Testis (tissue), 3 donors: ENCODE results near the gene SYT12. TPM values are rescaled to one million over a fixed set of nuclear protein-coding genes. Genes with fewer than 3 reads are reported as not detected.

ENCODE experiments used
- DNase-seq: peaks from one replicate; pipeline ENCODE4 v3.0.0-alpha.2; 2019
- H3K27ac ChIP-seq, 2 donors: fragments of 200-600 bp; sonication (generic); one replicate each; pipeline ENCODE4 v1.5.1; 2019
- H3K27me3 ChIP-seq: fragments of 200-600 bp; sonication (generic); one replicate; pipeline ENCODE4 v1.5.1; 2019
- H3K36me3 ChIP-seq: fragments of 200-600 bp; sonication (generic); one replicate; pipeline ENCODE4 v1.5.1; 2017; ENCODE audit warnings: low read depth; ENCODE audit errors: missing control alignments
- H3K4me1 ChIP-seq: fragments of 200-600 bp; sonication (generic); one replicate; pipeline ENCODE4 v1.5.1; 2019
- H3K4me3 ChIP-seq, 2 donors: fragments of 200-600 bp; sonication (generic); one replicate each; pipeline ENCODE4 v1.5.1; 2017 to 2019
- H3K9me3 ChIP-seq: fragments of 200-600 bp; sonication (generic); one replicate; pipeline ENCODE4 v1.5.1; 2017
- POLR2A ChIP-seq: fragments of 450-650 bp; IDR thresholded peaks from one replicate; pipeline ENCODE4 v1.6.1; 2017; ENCODE audit warnings: antibody characterized with exemption, mild to moderate bottlenecking, moderate library complexity
- WGBS, 2 donors: methylation state at CpG; one replicate each; pipeline ENCODE4 v1.1.5; 2018; 5-methylcytosine and 5-hydroxymethylcytosine counted together
- intact Hi-C: fragments of 100-400 bp; cut with DNase I; formaldehyde crosslinking; loops from one replicate; pipeline ENCODE4 v1.15.1; 2023; ENCODE audit warnings: low total_unique reads
- polyA plus RNA-seq: library from polyadenylated mRNA; stranded (reverse); fragments of 350-450 nt; fragmentation: Illumina TruSeq; extraction: RNeasy Lipid Tissue Mini Kit (QIAGEN cat#74804); gene quantifications from one replicate; pipeline ENCODE4 v1.2.3, GENCODE V29; 2014; ENCODE audit warnings: low read depth, low replicate concordance; ENCODE audit not compliant: insufficient read depth
- total RNA-seq, 2 donors: library from RNA; depleted of rRNA; stranded (reverse); fragments of >200 nt; gene quantifications; one replicate each; pipeline ENCODE4 v1.2.3, GENCODE V29; 2016
- TF ChIP-seq, protein P1 (sequence below), 3 experiments: fragments of 450-650 bp in 2 of 3; fragments of 200-600 bp in 1 of 3; sonication (generic) in 1 of 3; IDR thresholded peaks; one replicate each; pipeline ENCODE4 v1.5.1; 2016 to 2019; ENCODE audit warnings: antibody characterized with exemption in 3 of 3, mild to moderate bottlenecking in 2 of 3, moderate library complexity in 1 of 3

SYT12 gene
- total and polyA plus RNA-seq, 3 donors from 2014 or later, result 3.4 to 4.2 (median 3.7) TPM

DNA sequence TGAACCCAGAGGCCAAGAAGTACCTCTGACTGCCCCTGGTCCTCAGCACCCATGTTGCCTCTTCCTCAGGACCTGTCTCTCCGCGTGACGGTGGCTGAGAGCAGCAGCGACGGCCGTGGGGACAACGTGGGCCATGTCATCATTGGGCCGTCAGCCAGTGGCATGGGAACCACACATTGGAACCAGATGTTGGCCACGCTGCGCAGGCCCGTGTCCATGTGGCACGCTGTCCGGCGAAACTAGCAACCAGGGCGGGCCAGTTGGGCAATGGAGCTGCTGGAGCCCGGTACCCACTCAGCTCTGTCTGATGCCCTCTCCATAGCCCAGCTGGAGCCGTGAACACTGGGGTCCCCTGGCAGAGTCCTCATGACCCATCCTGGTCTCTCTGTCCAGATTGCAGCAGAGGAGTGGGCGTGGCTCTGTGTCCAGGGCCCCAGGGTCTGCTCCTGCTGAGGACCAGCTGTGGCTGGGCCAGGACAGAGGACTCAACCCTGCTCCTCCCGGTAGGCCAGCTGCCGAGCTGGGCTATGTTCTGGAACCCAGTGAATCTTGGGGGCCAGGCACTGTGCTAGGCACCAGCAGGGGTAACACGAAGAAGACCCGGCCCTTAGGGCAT is 25.7 kb downstream of the SYT12 start:
- DNase-seq, result no peak
- no peak overlapping the region for H3K4me3 ChIP-seq
- H3K27me3 ChIP-seq, result no peaks in the 10 kb centered on the region
- H3K9me3 ChIP-seq, result no peaks in the 10 kb centered on the region
- H3K4me1 ChIP-seq, result no peaks in the 10 kb centered on the region
- no peaks in the 10 kb centered on the region for H3K36me3 ChIP-seq
- TF ChIP-seq, protein P1, sequence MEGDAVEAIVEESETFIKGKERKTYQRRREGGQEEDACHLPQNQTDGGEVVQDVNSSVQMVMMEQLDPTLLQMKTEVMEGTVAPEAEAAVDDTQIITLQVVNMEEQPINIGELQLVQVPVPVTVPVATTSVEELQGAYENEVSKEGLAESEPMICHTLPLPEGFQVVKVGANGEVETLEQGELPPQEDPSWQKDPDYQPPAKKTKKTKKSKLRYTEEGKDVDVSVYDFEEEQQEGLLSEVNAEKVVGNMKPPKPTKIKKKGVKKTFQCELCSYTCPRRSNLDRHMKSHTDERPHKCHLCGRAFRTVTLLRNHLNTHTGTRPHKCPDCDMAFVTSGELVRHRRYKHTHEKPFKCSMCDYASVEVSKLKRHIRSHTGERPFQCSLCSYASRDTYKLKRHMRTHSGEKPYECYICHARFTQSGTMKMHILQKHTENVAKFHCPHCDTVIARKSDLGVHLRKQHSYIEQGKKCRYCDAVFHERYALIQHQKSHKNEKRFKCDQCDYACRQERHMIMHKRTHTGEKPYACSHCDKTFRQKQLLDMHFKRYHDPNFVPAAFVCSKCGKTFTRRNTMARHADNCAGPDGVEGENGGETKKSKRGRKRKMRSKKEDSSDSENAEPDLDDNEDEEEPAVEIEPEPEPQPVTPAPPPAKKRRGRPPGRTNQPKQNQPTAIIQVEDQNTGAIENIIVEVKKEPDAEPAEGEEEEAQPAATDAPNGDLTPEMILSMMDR (IDR thresholded peaks at IDR 0.05), result no peak
- TF ChIP-seq POLR2A, result no peak
- intact Hi-C loops, result no loop called here
- 95% methylated on average over 21 of the region's 22 CpGs; no CpG with 5 or more reads in 1 of the 2 donors for WGBS, 2 donors
- no peak overlapping the region for H3K27ac ChIP-seq

DNA sequence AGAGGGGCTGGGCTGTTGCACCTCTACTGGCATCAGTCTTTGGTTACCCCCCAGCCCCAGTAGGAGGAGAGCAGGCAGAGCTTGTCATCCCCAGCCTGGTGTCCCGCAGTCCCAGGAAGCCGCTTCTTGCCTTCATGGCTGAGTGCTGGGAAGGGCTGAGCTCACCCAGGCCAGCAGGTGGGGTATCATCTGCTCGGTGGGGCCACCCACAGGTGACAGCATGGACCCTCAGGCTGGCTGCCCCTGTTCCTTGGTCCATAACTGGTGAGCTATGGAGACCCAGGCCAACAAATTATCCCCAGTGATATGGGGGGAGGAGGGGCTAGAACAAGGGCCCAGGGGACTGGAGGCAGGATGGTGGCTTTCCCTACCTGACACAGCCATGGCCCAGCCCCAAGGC is 27.2 kb downstream of the SYT12 start:
- no peak overlapping the region for H3K27ac ChIP-seq
- H3K27me3 ChIP-seq, result no peaks in the 10 kb centered on the region
- no peak overlapping the region for H3K4me3 ChIP-seq
- peaks cover 13% of the 10 kb centered on the region for H3K4me1 ChIP-seq
- no peaks in the 10 kb centered on the region for H3K36me3 ChIP-seq
- no peak for DNase-seq
- TF ChIP-seq, protein P1 (IDR thresholded peaks at IDR 0.05), result no peak
- TF ChIP-seq POLR2A, result no peak
- H3K9me3 ChIP-seq, result no peaks in the 10 kb centered on the region
- 100% methylated on average over 3 of the region's 3 CpGs; no CpG with 5 or more reads in 1 of the 2 donors for WGBS, 2 donors
- intact Hi-C loops, result no loop called here

DNA sequence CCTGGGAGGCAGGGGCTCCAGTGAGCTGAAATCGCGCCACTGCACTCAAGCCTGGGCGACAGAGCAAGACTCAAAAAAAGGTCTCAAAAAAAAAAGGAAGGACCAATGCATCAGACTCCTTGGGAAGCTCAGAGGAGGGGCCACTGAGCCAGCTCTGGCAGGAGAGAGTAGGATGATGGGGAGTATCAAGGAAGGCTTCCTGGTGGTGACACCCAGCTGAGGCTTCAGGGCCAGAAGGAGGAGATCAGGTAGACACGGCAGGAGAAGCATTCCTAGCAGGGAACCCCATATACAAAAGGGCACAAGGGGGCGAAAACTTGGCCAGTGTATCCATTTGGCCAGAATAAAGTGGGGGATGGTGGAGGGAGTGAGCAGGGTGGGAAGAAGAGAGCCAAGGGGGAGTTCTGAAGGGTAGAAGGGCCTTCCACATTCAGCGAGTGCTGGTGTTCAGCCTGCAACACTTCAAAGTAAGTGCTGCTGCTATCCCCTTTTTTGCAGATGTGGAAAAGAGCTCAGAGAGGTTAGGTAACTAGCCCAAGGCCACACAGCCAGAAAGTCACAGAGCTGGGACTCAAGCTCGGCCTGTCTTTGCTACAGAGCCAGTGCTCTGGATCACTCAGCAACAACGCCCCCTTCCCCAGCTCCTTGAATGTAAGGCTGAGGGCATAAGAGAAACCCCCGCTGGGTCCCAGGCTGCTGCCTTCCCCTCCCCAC is 28.4 kb downstream of the SYT12 start:
- no peaks in the 10 kb centered on the region for H3K27me3 ChIP-seq
- peaks cover 25% of the 10 kb centered on the region for H3K4me1 ChIP-seq
- intact Hi-C loops, result no loop called here
- H3K9me3 ChIP-seq, result no peaks in the 10 kb centered on the region
- no peak overlapping the region for H3K4me3 ChIP-seq
- H3K27ac ChIP-seq, result no peak overlapping the region
- WGBS, 2 donors, result 87 to 90% methylated on average over 9 of the region's 9 CpGs
- no peaks in the 10 kb centered on the region for H3K36me3 ChIP-seq
- no peak for DNase-seq
- no peak for TF ChIP-seq POLR2A
- TF ChIP-seq, protein P1 (IDR thresholded peaks at IDR 0.05), result no peak

DNA sequence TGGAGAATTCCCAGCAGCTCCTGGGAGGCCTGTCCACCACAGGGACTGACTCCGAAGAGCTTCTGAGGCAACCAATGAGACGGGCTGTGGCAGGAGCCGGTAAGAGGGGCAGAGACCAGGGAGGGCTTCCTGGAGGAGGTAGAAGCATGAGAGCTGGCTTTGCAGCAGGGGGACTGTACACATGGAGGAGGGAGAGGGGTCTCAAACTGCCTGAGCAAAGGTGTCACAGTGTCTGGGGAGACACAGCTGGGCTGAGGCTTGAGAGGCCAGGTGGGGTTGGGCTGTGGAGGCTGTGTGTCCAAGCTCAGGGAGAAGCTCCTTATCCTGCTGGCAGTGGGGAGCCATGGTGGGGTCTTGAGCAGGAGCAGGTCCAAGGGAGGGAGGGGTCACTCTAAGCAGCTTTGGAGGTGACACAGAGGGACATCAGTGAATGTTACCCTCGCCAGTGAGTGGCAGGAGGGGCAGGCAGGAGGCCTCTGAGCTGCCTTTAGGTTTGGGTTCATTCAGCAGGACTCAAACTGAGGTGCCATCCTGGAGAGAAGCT is 29.1 kb downstream of the SYT12 start:
- no peak overlapping the region for H3K4me3 ChIP-seq
- no peak overlapping the region for H3K27ac ChIP-seq
- H3K4me1 ChIP-seq, result peaks cover 26% of the 10 kb centered on the region
- intact Hi-C loops, result no loop called here
- no peaks in the 10 kb centered on the region for H3K27me3 ChIP-seq
- no peaks in the 10 kb centered on the region for H3K9me3 ChIP-seq
- WGBS, 2 donors, result 88 to 92% methylated on average over 4 of the region's 4 CpGs
- TF ChIP-seq, protein P1 (IDR thresholded peaks at IDR 0.05), result no peak
- no peak for TF ChIP-seq POLR2A
- no peaks in the 10 kb centered on the region for H3K36me3 ChIP-seq
- no peak for DNase-seq
